GM21717 (cell line): ENCODE results near the gene TLR7.

Experiments used
- ATAC-seq: cut with Tn5 transposase; IDR thresholded peaks from one replicate; pipeline ENCODE4 v1.9.1; 2021; ENCODE audit warnings: mild to moderate bottlenecking, moderate library complexity; ENCODE audit not compliant: unreplicated experiment

TLR7 gene

GRCh38 chrX:12866451-12867377 is at the start of gene TLR7:
Gene TLR7 (plus strand): TSS chrX:12867072. CDS start chrX:12867579, 507 bp downstream.
- peak; percentile 48 for ATAC-seq

- no peak for ATAC-seq
Observed at GRCh38 chrX:12817528-12817927, 49.3 kb upstream of the TLR7 start.

- no peak for ATAC-seq
Observed at GRCh38 chrX:12819222-12819621, 47.6 kb upstream of the TLR7 start.

- no peak for ATAC-seq
Observed at GRCh38 chrX:12820737-12821136, 46.1 kb upstream of the TLR7 start.

- no peak for ATAC-seq
Observed at GRCh38 chrX:12824944-12825343, 41.9 kb upstream of the TLR7 start.

GRCh38 chrX:12825801-12826200 is 41.1 kb upstream of the TLR7 start:
- no peak for ATAC-seq

- ATAC-seq, result peak; percentile 7
Observed at GRCh38 chrX:12843061-12843667, 23.7 kb upstream of the TLR7 start.

- peak; percentile 93 for ATAC-seq
Observed at GRCh38 chrX:12843668-12844279, 23.1 kb upstream of the TLR7 start.

- ATAC-seq, result peak; percentile 34
Observed at GRCh38 chrX:12844319-12844718, 22.6 kb upstream of the TLR7 start.

- no peak for ATAC-seq
Observed at GRCh38 chrX:12865359-12865758, 1.5 kb upstream of the TLR7 start.

- no peak for ATAC-seq
Observed at GRCh38 chrX:12867685-12868084, 813 bp downstream of the TLR7 start.

- peak; percentile 64 for ATAC-seq
Observed at GRCh38 chrX:12868747-12869146, 1.9 kb downstream of the TLR7 start.

- no peak for ATAC-seq
Observed at GRCh38 chrX:12871257-12871656, 4.4 kb downstream of the TLR7 start.

- ATAC-seq, result no peak
Observed at GRCh38 chrX:12872741-12873140, 5.9 kb downstream of the TLR7 start.

- no peak for ATAC-seq
Observed at GRCh38 chrX:12874581-12874980, 7.7 kb downstream of the TLR7 start.

- ATAC-seq, result no peak
Observed at GRCh38 chrX:12877386-12877785, 10.5 kb downstream of the TLR7 start.

GRCh38 chrX:12878536-12878935 is 11.7 kb downstream of the TLR7 start:
- no peak for ATAC-seq

- ATAC-seq, result peak; percentile 61
Observed at GRCh38 chrX:12881914-12882313, 15.0 kb downstream of the TLR7 start.

- no peak for ATAC-seq
Observed at GRCh38 chrX:12885508-12885907, 18.6 kb downstream of the TLR7 start.

GRCh38 chrX:12886545-12886944 is 19.7 kb downstream of the TLR7 start:
- ATAC-seq, result no peak

- no peak for ATAC-seq
Observed at GRCh38 chrX:12887141-12887540, 20.3 kb downstream of the TLR7 start.

- ATAC-seq, result no peak
Observed at GRCh38 chrX:12887767-12888166, 20.9 kb downstream of the TLR7 start.
